Left lung (tissue), 10 donors: ENCODE data around the gene PLXNA2. TPM values are rescaled to one million over a fixed set of nuclear protein-coding genes. Genes with fewer than 3 reads are reported as not detected.

ENCODE experiments used
- ATAC-seq: fragments of 200-7000 bp; cut with Tn5 transposase; one replicate; pipeline ENCODE4 v1.9.1; 2020; ENCODE audit warnings: moderate library complexity
- DNase-seq, 4 donors: peaks; one replicate each; pipeline ENCODE4 v3.0.0-alpha.2; 2013 to 2020
- H3K27ac ChIP-seq, 2 donors: fragments of 200-600 bp; sonication (generic) in 1 of 2; one replicate each; pipeline versions ENCODE4 v1.5.0 to v1.8.0; 2020 to 2021
- H3K27me3 ChIP-seq, 2 donors: fragments of 200-600 bp; sonication (generic) in 1 of 2; one replicate each; pipeline versions ENCODE4 v1.5.0 to v1.8.0; 2020 to 2021
- H3K36me3 ChIP-seq, 2 donors: fragments of 200-600 bp; sonication (generic) in 1 of 2; one replicate each; pipeline versions ENCODE4 v1.5.0 to v1.8.0; 2020 to 2021
- H3K4me1 ChIP-seq, 2 donors: fragments of 200-600 bp; one replicate each; pipeline ENCODE4 v1.8.0; 2021
- H3K4me3 ChIP-seq, 2 donors: fragments of 200-600 bp; sonication (generic) in 1 of 2; one replicate each; pipeline versions ENCODE4 v1.5.0 to v1.8.0; 2020 to 2021; ENCODE audit warnings: mild to moderate bottlenecking in 1 of 2
- H3K9me3 ChIP-seq, 2 donors: fragments of 200-600 bp; sonication (generic) in 1 of 2; one replicate each; pipeline versions ENCODE4 v1.5.0 to v1.8.0; 2020 to 2021
- CTCF ChIP-seq, 2 donors: fragments of 200-600 bp; sonication (generic) in 1 of 2; IDR thresholded peaks; one replicate each; pipeline versions ENCODE4 v1.5.0 to v1.8.0; 2021; ENCODE audit warnings: antibody characterized with exemption in 2 of 2
- intact Hi-C, 2 donors: fragments of 100-400 bp; cut with DNase I; formaldehyde crosslinking; loops; one replicate each; pipeline versions ENCODE4 v1.11.2 to v1.14.2; 2022
- polyA plus RNA-seq, 6 donors: library from polyadenylated mRNA; unstranded; fragments of 120-200 nt; gene quantifications; one replicate each; pipeline ENCODE4 v1.2.1, GENCODE V29; 2013; ENCODE audit not compliant: insufficient read length in 6 of 6
- total RNA-seq, 2 donors: library from RNA; stranded (reverse); fragmentation: NEBNext Ultra II Directional; extraction: Animal tissue kit (Norgen Biotek cat#: 25700); gene quantifications; one replicate each; pipeline ENCODE4 v1.2.1, GENCODE V29; 2021
- donor health status: DM: no; HTN: yes; CAD: no.
- donor health status: DM: no; HTN: no; CAD: no.

Gene PLXNA2
- total and polyA plus RNA-seq, 8 donors: 21.4 to 92.8 (median 34.0) TPM

- Histone ChIP-seq H3K4me1 (peaks cover 24 to 60% of the 10 kb centered on the region in 2 donors), H3K36me3 (no peaks in the 10 kb centered on the region), H3K9me3 (no peaks in the 10 kb centered on the region), H3K4me3 (peak overlapping the region; percentile 90 to 95), H3K27ac (peak overlapping the region; percentile 70 to 89), H3K27me3 (peaks cover 0 to 33% of the 10 kb centered on the region in 2 donors)
- peak in 2 of 4 donors; percentile 53 to 85 for DNase-seq
- intact Hi-C loops: loop anchor here in 1 of 2 donors (5.0 to 10.0 kb wide), 2 partner anchors 111 to 218 kb away; no protein-coding TSS in a partner anchor
- no peak for TF ChIP-seq CTCF (IDR thresholded peaks at IDR 0.05)
- peak; percentile 5 for ATAC-seq
Measured at GRCh38 chr1:208242941-208243526, 1.1 kb downstream of the PLXNA2 start.

- intact Hi-C loops: loop anchor here in 1 of 2 donors (5.0 to 10.0 kb wide), 2 partner anchors 110 to 217 kb away; no protein-coding TSS in a partner anchor
- Histone ChIP-seq H3K36me3 (no peaks in the 10 kb centered on the region), H3K4me1 (peaks cover 31 to 69% of the 10 kb centered on the region in 2 donors), H3K9me3 (no peaks in the 10 kb centered on the region), H3K27me3 (peaks cover 0 to 33% of the 10 kb centered on the region in 2 donors), H3K4me3 (peak overlapping the region; percentile 90 to 95), H3K27ac (peak overlapping the region; percentile 21 to 89)
- DNase-seq (no peak), ATAC-seq (no peak)
- TF ChIP-seq CTCF (IDR thresholded peaks at IDR 0.05): no peak
Measured at GRCh38 chr1:208242146-208242545, 2.0 kb downstream of the PLXNA2 start.

- no peak for DNase-seq
- Histone ChIP-seq H3K4me3 (peak overlapping the region; percentile 90 to 95), H3K36me3 (no peaks in the 10 kb centered on the region), H3K9me3 (no peaks in the 10 kb centered on the region), H3K27ac (peak overlapping the region; percentile 21 to 89), H3K4me1 (peaks cover 37 to 76% of the 10 kb centered on the region in 2 donors), H3K27me3 (peaks cover 0 to 33% of the 10 kb centered on the region in 2 donors)
- intact Hi-C loops: loop anchor here in 1 of 2 donors (5.0 to 10.0 kb wide), 2 partner anchors 109 to 217 kb away; no protein-coding TSS in a partner anchor
- no peak for ATAC-seq
- TF ChIP-seq CTCF (IDR thresholded peaks at IDR 0.05): no peak
Measured at GRCh38 chr1:208241512-208241911, 2.7 kb downstream of the PLXNA2 start.

- intact Hi-C loops: loop anchor here in 1 of 2 donors (5.0 to 10.0 kb wide), 2 partner anchors 109 to 216 kb away; no protein-coding TSS in a partner anchor
- H3K4me3 ChIP-seq: peak overlapping the region; percentile 90 to 95
- peaks cover 0 to 33% of the 10 kb centered on the region in 2 donors for H3K27me3 ChIP-seq
- no peak for ATAC-seq
- no peaks in the 10 kb centered on the region for H3K9me3 ChIP-seq
- H3K27ac ChIP-seq: peak overlapping the region; percentile 21 to 24
- H3K36me3 ChIP-seq: no peaks in the 10 kb centered on the region
- peaks cover 44 to 83% of the 10 kb centered on the region in 2 donors for H3K4me1 ChIP-seq
- no peak for TF ChIP-seq CTCF (IDR thresholded peaks at IDR 0.05)
- no peak for DNase-seq
Measured at GRCh38 chr1:208240662-208241355, 3.4 kb downstream of the PLXNA2 start.
